Gastroesophageal sphincter (tissue), 4 donors: Measurements from ENCODE around the gene HLA-F. TPM values are rescaled to one million over a fixed set of nuclear protein-coding genes. Genes with fewer than 3 reads are reported as not detected.

Experiments used
- ATAC-seq: fragments of 150-250 bp; one replicate; pipeline ENCODE4 v1.9.1; 2016; ENCODE audit warnings: mild to moderate bottlenecking, moderate library complexity
- H3K27ac ChIP-seq, 4 donors: fragments of 200-600 bp; sonication (generic) in 3 of 4; 1 replicate in 3 of 4; 2 replicates in 1 of 4; pipeline ENCODE4 v1.5.1; 2016 to 2019
- H3K27me3 ChIP-seq: fragments of 200-600 bp; sonication (generic); one replicate; pipeline ENCODE4 v1.5.1; 2019
- H3K36me3 ChIP-seq, 2 donors: fragments of 200-600 bp; sonication (generic); one replicate each; pipeline ENCODE4 v1.5.1; 2019; ENCODE audit warnings: control low read depth in 1 of 2
- H3K4me1 ChIP-seq, 3 donors: fragments of 200-600 bp; sonication (generic); 1 replicate in 2 of 3; 2 replicates in 1 of 3; pipeline ENCODE4 v1.5.1; 2016 to 2019; ENCODE audit warnings: control low read depth in 2 of 3
- H3K4me3 ChIP-seq, 2 donors: fragments of 200-600 bp; sonication (generic); one replicate each; pipeline ENCODE4 v1.5.1; 2019; ENCODE audit warnings: mild to moderate bottlenecking in 1 of 2, moderate library complexity in 1 of 2
- H3K9me3 ChIP-seq, 3 donors: fragments of 200-600 bp; sonication (generic); one replicate each; pipeline ENCODE4 v1.5.1; 2017 to 2019; ENCODE audit warnings: control low read depth in 2 of 3
- EP300 ChIP-seq: sonication (generic); formaldehyde crosslinking; IDR thresholded peaks from one replicate; pipeline ENCODE4 v1.6.1; 2017; ENCODE audit warnings: antibody characterized with exemption, mild to moderate bottlenecking
- POLR2A ChIP-seq, 2 donors: fragments of 450-650 bp; IDR thresholded peaks; one replicate each; pipeline ENCODE4 v1.6.1; 2017; ENCODE audit warnings: antibody characterized with exemption in 2 of 2, mild to moderate bottlenecking in 2 of 2, moderate library complexity in 1 of 2
- POLR2AphosphoS5 ChIP-seq: sonication (generic); formaldehyde crosslinking; IDR thresholded peaks from one replicate; pipeline ENCODE4 v1.6.1; 2017; ENCODE audit warnings: antibody characterized with exemption
- WGBS, 2 donors: methylation state at CpG; one replicate each; pipeline ENCODE4 v1.1.5; 2018; ENCODE audit warnings: low coverage in 1 of 2; 5-methylcytosine and 5-hydroxymethylcytosine counted together
- total RNA-seq, 4 donors: library from RNA; depleted of rRNA; stranded (reverse); fragments of >200 nt; gene quantifications; one replicate each; pipeline ENCODE4 v1.1.0, GENCODE V29; 2016
- TF ChIP-seq, protein P1 (sequence below), 4 experiments: fragments of 200-600 bp in 2 of 4; fragments of 450-650 bp in 2 of 4; sonication (generic) in 1 of 4; IDR thresholded peaks; one replicate each; pipeline ENCODE4 v1.5.1; 2017 to 2019; ENCODE audit warnings: antibody characterized with exemption in 4 of 4, mild to moderate bottlenecking in 2 of 4, moderate library complexity in 2 of 4

HLA-F gene
- total RNA-seq, 4 donors from 2014 or later: 39.2 to 73.0 (median 46.4) TPM

DNA sequence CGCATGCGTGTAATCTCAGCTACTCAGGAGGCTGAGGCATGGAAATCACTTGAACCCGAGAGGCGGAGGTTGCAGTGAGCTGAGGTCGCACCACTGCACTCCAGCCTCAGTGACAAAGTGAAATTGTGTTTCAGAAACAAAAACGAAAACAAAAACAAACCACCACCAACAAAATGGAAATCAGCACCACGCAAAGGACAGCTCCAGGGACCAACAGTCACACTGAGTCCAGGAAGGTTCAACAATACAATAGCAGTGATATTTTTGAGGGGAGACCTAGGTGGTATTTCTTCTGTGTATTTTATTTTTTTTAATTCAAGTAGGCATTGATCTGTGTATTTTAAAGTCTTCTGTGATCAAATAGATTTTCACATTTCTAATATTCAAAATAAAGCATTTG lies 9.8 kb downstream of the HLA-F start:
- Histone ChIP-seq H3K4me1 (no peaks in the 10 kb centered on the region), H3K4me3 (no peak overlapping the region), H3K27ac (no peak overlapping the region), H3K36me3 (peaks cover 0 to 23% of the 10 kb centered on the region in 2 donors), H3K27me3 (no peaks in the 10 kb centered on the region), H3K9me3 (no peaks in the 10 kb centered on the region)
- WGBS, 2 donors: 64 to 70% methylated on average over 6 to 7 of the region's 7 CpGs
- no peak for ATAC-seq
- no peak for TF ChIP-seq POLR2A (IDR thresholded peaks at IDR 0.05)
- TF ChIP-seq POLR2AphosphoS5: no peak
- TF ChIP-seq, protein P1, sequence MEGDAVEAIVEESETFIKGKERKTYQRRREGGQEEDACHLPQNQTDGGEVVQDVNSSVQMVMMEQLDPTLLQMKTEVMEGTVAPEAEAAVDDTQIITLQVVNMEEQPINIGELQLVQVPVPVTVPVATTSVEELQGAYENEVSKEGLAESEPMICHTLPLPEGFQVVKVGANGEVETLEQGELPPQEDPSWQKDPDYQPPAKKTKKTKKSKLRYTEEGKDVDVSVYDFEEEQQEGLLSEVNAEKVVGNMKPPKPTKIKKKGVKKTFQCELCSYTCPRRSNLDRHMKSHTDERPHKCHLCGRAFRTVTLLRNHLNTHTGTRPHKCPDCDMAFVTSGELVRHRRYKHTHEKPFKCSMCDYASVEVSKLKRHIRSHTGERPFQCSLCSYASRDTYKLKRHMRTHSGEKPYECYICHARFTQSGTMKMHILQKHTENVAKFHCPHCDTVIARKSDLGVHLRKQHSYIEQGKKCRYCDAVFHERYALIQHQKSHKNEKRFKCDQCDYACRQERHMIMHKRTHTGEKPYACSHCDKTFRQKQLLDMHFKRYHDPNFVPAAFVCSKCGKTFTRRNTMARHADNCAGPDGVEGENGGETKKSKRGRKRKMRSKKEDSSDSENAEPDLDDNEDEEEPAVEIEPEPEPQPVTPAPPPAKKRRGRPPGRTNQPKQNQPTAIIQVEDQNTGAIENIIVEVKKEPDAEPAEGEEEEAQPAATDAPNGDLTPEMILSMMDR (IDR thresholded peaks at IDR 0.05): no peak
- no peak for TF ChIP-seq EP300

DNA sequence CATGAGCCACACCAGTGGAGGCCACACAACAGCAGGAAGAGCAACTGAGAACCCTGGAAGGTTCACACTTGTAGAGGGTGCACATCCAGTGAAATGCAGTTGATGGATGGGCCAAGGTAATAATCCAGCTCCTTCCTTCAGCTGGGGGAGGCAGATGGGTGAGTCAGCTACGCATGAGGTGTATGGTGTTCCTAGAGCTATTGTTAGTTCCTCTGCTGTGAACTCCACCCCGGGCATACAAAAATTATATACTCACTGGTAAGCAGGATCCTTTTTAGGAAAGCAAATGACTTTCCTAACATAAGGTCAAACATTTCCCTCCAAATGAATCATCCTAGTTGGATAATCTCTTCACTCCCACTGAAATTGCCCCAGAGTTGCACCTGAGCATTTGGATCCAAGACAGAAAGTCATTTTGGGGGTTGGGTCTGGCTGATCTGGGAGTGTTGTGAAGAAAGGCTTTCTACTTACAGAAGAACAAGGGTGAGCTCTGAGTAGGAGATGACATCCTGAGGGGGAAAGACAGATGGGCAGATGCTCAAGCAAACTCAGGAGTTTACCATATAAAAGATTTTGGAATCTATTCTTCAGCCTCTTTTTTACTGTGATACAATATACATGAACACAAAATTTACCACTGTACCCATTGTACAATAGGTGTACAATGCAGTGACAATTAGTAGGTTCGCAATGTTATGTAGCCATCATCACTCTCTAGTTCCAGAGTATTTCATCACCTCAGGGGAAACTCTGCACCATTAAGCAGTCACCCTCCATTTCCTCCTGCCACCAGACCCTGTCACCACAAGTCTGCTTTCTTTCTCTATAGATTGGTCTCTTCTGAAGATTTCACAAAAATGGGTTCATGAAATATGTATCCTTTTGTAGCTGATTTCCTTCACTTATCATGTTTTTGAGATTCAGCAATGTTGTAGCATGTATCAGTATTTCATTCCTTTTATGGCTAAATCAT lies 11.1 kb downstream of the HLA-F start:
- Histone ChIP-seq H3K9me3 (no peaks in the 10 kb centered on the region), H3K27me3 (no peaks in the 10 kb centered on the region), H3K4me1 (no peaks in the 10 kb centered on the region), H3K36me3 (peaks cover 0 to 14% of the 10 kb centered on the region in 2 donors), H3K4me3 (no peak overlapping the region), H3K27ac (no peak overlapping the region)
- TF ChIP-seq, protein P1 (IDR thresholded peaks at IDR 0.05): no peak
- TF ChIP-seq POLR2A (IDR thresholded peaks at IDR 0.05) (no peak), EP300 (no peak), POLR2AphosphoS5 (no peak)
- ATAC-seq: no peak
- 35 to 58% methylated on average over 2 of the region's 3 CpGs for WGBS, 2 donors

DNA sequence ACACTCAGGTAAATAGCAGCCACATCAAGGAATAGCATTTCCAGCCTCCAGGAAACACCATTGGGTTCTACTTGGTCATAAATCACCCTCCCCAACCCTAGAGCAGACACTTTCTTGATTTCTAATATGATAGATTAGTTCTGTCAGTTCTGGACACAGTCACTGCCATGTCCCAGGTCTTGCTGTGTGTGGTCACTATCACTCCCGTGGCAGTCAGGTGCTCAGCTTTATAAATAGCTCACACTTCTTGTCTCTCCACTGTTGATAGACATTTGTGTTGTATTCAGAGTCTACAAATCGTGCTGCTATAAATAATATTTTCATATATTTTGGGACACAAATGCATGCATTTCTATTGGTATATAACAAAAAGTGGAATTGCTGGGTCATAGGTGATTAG lies 13.3 kb downstream of the HLA-F start:
- no peak for ATAC-seq
- 66 to 71% methylated on average over 2 of the region's 2 CpGs for WGBS, 2 donors
- Histone ChIP-seq H3K27ac (no peak overlapping the region), H3K27me3 (no peaks in the 10 kb centered on the region), H3K9me3 (no peaks in the 10 kb centered on the region), H3K4me3 (no peak overlapping the region), H3K4me1 (no peaks in the 10 kb centered on the region), H3K36me3 (peaks cover 0 to 14% of the 10 kb centered on the region in 2 donors)
- no peak for TF ChIP-seq POLR2A (IDR thresholded peaks at IDR 0.05)
- TF ChIP-seq POLR2AphosphoS5: no peak
- TF ChIP-seq EP300: no peak
- TF ChIP-seq, protein P1 (IDR thresholded peaks at IDR 0.05): no peak

DNA sequence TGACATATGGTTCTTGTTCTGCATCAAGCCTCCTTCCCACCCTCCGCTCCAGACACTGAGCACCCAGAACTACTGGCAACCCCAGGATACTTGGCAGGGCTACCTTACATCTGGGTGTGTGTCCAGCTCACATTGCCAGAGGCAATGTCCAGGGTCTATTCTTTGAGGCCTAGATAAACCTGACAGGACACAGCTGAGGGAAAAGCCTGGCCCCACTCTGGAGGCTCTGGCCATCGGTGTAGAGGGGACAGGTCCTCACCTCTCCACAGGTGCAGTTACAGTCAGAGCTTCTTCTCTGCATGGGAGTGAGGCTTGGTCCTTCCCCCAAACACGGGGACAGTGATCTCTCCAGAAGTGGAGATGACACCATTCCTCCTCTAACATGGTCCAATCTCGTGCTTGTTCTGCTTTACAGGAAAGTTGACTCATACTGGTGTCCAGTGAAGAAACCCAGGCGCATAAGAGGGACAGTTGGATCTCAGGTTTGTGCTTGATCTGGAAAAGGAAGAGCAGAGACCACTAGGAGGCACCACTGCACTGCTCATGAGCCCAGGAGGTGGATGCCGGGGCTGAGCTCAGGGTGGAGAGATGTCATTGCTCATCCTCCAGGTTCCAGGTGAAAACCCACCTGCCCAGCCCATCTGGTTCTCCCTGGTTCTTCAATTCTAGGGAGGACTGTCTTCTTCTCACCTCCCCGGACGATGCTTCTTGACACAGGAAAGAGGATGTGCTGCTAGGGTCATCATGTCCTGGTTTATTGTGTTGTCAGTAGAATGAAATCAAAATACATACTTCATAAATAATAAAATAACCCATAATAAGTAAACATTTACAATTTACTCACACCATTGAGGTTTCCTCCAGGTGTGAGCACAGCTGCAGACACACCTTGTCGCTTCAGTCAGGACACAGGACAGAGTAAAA lies 14.7 kb downstream of the HLA-F start:
- Histone ChIP-seq H3K4me1 (no peaks in the 10 kb centered on the region), H3K27me3 (no peaks in the 10 kb centered on the region), H3K4me3 (no peak overlapping the region), H3K27ac (no peak overlapping the region), H3K9me3 (no peaks in the 10 kb centered on the region), H3K36me3 (peaks cover 0 to 14% of the 10 kb centered on the region in 2 donors)
- TF ChIP-seq EP300 (no peak), POLR2AphosphoS5 (peak; percentile 49), POLR2A (IDR thresholded peaks at IDR 0.05) (no peak)
- TF ChIP-seq, protein P1 (IDR thresholded peaks at IDR 0.05): peak; percentile 35 to 78 (median 74)
- 45 to 63% methylated on average over 4 to 5 of the region's 9 CpGs for WGBS, 2 donors
- ATAC-seq: peak; percentile 83
